Progenitor cell of endocrine pancreas (in vitro differentiated cells): ENCODE data around the gene LDLRAP1. TPM values are rescaled to one million over a fixed set of nuclear protein-coding genes. Genes with fewer than 3 reads are reported as not detected.

Source experiments
- DNase-seq: peaks from one replicate; pipeline ENCODE4 v3.0.0; 2021; ENCODE audit warnings: low spot score; ENCODE audit not compliant: unreplicated experiment
- H3K27ac Mint-ChIP-seq: 2 replicates; pipeline ENCODE4 v1.8.0; 2021; ENCODE audit warnings: mild to moderate bottlenecking, moderate library complexity, mixed read lengths
- H3K27me3 Mint-ChIP-seq: 2 replicates; pipeline ENCODE4 v1.8.0; 2021; ENCODE audit warnings: mixed read lengths
- H3K36me3 Mint-ChIP-seq: 2 replicates; pipeline ENCODE4 v1.8.0; 2022; ENCODE audit warnings: mixed read lengths; ENCODE audit not compliant: insufficient read depth
- H3K4me1 Mint-ChIP-seq: 2 replicates; pipeline ENCODE4 v1.8.0; 2021; ENCODE audit warnings: low read depth, mixed read lengths
- H3K4me3 Mint-ChIP-seq: 2 replicates; pipeline ENCODE4 v1.8.0; 2021; ENCODE audit warnings: low read depth, mild to moderate bottlenecking, moderate library complexity, mixed read lengths
- H3K9me3 Mint-ChIP-seq: 2 replicates; pipeline ENCODE4 v1.8.0; 2021; ENCODE audit warnings: low read depth, mixed read lengths
- total RNA-seq: library from RNA; stranded (reverse); gene quantifications from 2 replicates; pipeline ENCODE4 v1.2.1, GENCODE V29; 2021
- TF ChIP-seq, protein P1 (sequence below): fragments of 200-600 bp; sonication (generic); IDR thresholded peaks from one replicate; pipeline ENCODE4 v1.5.0; 2021; ENCODE audit warnings: antibody characterized with exemption, mild to moderate bottlenecking; ENCODE audit not compliant: unreplicated experiment

The LDLRAP1 gene
- total RNA-seq, 1 donor from 2014 or later: 12.7 TPM

DNA sequence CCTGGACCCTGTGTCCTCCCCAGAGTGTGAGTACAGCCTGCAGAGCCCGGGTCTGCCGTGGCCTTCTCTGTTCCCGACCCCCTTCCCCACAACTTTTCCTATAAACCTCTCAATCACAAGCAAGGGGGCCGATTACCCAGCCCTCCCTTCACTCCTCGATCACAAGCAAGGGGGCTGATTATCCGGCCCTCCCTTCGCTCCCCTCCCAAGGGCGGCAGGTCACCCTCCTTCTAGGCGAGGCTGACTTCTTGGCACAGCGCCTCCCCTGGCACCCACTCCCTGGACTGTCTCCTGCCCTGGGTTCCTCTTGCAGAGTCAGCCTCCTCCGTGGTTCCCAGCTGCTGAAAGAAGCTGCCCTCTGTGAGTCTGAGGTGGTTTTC lies 12.3 kb upstream of the LDLRAP1 start:
- no peak for DNase-seq
- H3K4me1 Mint-ChIP-seq: no peaks in the 10 kb centered on the region
- no peak overlapping the region for H3K4me3 Mint-ChIP-seq
- H3K27me3 Mint-ChIP-seq: peaks cover 2% of the 10 kb centered on the region
- no peak overlapping the region for H3K27ac Mint-ChIP-seq
- TF ChIP-seq, protein P1, sequence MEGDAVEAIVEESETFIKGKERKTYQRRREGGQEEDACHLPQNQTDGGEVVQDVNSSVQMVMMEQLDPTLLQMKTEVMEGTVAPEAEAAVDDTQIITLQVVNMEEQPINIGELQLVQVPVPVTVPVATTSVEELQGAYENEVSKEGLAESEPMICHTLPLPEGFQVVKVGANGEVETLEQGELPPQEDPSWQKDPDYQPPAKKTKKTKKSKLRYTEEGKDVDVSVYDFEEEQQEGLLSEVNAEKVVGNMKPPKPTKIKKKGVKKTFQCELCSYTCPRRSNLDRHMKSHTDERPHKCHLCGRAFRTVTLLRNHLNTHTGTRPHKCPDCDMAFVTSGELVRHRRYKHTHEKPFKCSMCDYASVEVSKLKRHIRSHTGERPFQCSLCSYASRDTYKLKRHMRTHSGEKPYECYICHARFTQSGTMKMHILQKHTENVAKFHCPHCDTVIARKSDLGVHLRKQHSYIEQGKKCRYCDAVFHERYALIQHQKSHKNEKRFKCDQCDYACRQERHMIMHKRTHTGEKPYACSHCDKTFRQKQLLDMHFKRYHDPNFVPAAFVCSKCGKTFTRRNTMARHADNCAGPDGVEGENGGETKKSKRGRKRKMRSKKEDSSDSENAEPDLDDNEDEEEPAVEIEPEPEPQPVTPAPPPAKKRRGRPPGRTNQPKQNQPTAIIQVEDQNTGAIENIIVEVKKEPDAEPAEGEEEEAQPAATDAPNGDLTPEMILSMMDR: no peak
- no peaks in the 10 kb centered on the region for H3K36me3 Mint-ChIP-seq
- no peaks in the 10 kb centered on the region for H3K9me3 Mint-ChIP-seq

- H3K27me3 Mint-ChIP-seq: peaks cover 2% of the 10 kb centered on the region
- no peaks in the 10 kb centered on the region for H3K36me3 Mint-ChIP-seq
- H3K4me1 Mint-ChIP-seq: peaks cover 1% of the 10 kb centered on the region
- no peak overlapping the region for H3K4me3 Mint-ChIP-seq
- no peak for DNase-seq
- no peaks in the 10 kb centered on the region for H3K9me3 Mint-ChIP-seq
- TF ChIP-seq, protein P1: no peak
- H3K27ac Mint-ChIP-seq: no peak overlapping the region
Measured at GRCh38 chr1:25532970-25533369, 10.4 kb upstream of the LDLRAP1 start.

DNA sequence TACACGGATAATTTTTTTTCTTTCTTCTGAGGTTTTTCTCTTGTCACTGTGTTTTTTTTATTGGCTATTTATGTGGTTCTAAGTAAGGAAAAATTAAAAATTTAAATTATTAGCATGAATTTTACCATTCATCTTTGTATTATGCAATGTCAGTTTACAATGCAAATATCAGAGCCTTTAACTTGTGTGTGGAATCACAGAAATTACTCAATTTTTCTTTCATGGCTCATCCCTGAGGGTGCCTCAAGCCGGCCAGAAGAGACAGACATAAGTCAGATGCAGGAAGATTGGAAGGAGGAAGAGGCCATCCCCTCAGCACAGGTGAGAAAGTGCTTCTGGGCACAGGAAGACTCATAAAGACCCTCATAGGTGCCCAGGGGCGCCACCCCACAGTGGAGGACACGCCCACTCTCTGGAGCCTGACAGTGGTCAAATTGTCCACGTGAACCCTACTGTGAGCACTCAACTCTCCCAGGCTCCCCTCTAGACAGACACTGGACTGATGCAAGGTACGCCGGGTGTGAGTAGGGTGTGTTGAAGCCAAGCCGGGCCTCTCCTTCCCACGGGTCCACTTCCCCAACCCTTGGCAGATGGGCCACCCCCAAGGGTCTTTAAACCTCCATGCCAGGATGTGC lies 9.5 kb upstream of the LDLRAP1 start:
- H3K27ac Mint-ChIP-seq: no peak overlapping the region
- TF ChIP-seq, protein P1: no peak
- peaks cover 2% of the 10 kb centered on the region for H3K27me3 Mint-ChIP-seq
- H3K9me3 Mint-ChIP-seq: no peaks in the 10 kb centered on the region
- H3K4me3 Mint-ChIP-seq: no peak overlapping the region
- DNase-seq: no peak
- H3K4me1 Mint-ChIP-seq: peaks cover 1% of the 10 kb centered on the region
- H3K36me3 Mint-ChIP-seq: no peaks in the 10 kb centered on the region

DNA sequence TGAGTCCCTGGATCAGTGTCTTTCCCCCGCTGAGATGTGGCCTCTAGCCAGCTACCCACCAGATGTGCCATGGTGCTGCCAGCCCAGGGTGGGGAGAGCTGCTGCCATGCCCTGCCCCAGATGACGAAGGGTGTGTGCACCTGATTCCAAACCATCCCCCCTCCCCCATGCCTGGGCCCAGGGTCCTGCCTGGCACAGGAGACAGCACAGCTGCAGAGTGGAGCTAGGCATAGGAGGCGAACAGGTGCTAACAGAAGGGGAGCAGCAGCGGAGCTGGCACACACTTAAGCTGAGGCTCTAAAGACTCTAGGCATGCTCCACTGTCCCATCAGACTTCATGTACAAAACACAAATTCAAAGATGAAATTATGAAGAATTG lies 9.0 kb upstream of the LDLRAP1 start:
- peaks cover 2% of the 10 kb centered on the region for H3K27me3 Mint-ChIP-seq

DNA sequence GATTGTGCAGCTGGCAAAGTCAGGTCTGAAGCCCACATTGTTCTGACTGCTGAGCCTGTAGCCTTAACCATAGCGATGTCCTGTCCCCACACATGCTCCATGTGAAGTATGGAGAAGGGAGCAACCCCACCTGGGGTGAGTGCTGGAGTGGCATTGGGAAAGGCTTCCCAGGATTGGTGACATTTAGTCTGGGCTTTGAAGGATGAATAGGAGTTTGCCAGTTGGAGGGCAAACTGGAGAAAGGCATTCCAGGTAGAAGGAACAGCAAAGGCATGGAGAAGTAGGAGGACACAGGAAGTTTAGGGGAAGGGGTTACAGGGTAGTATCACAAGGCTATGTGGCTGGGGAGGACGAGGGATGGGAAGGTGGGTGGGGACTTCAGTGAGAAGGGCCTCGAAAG lies 7.3 kb upstream of the LDLRAP1 start:
- Mint-ChIP-seq H3K27me3 (peaks cover 2% of the 10 kb centered on the region), H3K27ac (no peak overlapping the region), H3K4me1 (peaks cover 1% of the 10 kb centered on the region), H3K36me3 (no peaks in the 10 kb centered on the region), H3K9me3 (no peaks in the 10 kb centered on the region), H3K4me3 (no peak overlapping the region)
- DNase-seq: no peak
- TF ChIP-seq, protein P1: no peak

More for the DNA sequence above, 9.0 kb upstream of the LDLRAP1 start:
- Mint-ChIP-seq H3K4me1 (peaks cover 1% of the 10 kb centered on the region), H3K9me3 (no peaks in the 10 kb centered on the region), H3K36me3 (no peaks in the 10 kb centered on the region), H3K4me3 (no peak overlapping the region), H3K27ac (no peak overlapping the region)
- TF ChIP-seq, protein P1: no peak
- DNase-seq: no peak
